Fibroblast of upper back skin (primary cell): ENCODE measurements around the gene HERPUD1.
A peak's percentile ranks its signal among the peaks of the same experiment; 100 is the strongest.

Experiments used
- DNase-seq: peaks from one replicate; pipeline ENCODE4 v3.0.0-alpha.2; 2013

The HERPUD1 gene

DNA sequence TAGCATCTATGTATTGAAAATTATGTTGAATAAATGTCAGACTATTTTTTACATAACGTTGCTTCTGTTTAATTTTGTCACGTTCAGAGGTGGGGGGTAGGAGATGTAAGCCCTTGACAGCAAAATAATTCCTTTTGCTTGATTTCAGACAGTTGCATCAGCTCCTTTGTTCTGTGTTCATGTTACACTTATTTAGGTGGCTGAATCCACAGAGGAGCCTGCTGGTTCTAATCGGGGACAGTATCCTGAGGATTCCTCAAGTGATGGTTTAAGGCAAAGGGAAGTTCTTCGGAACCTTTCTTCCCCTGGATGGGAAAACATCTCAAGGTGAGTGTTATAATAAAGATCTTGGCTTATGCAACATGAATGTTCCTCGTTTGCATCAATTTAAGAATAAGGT, 4.5 kb downstream of the HERPUD1 start:
- peak; percentile 86 for DNase-seq

- DNase-seq: no peak
Measured at GRCh38 chr16:56936950-56937349, 5.0 kb downstream of the HERPUD1 start.

DNA sequence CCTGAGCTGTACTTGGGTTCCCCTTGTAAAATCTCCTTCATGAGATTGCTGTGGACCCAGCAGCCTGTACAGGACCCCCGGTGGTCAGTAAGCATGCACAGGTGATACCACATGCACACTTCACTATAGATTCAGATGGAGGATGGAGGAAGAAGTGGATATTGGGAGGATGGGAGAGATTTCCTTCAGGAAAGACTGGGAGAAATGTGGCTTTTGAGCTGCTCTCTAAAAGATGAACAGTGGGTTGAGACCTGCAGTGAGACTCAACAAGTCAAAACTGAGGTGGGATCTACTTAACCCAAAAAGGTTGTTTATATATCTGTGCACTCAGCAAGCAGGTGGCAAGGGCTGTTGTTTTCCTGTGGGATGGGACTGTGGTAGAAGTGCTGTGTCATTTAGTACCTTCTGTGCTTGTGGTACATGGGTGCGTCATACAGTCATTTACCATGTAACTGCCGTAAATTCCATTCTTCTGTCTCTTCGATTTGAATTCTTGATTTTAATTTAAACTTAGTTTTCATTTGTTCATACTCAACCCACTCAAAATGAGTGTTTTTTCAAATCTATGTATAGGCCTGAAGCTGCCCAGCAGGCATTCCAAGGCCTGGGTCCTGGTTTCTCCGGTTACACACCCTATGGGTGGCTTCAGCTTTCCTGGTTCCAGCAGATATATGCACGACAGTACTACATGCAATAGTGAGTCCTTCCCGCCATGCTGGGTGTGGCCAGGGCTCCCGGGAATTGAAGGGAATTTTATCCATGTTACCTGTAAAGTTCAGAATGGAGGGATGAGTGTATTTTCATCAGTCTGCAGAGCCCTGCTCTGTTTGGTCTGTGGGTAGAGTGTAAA, 6.9 kb downstream of the HERPUD1 start:
- DNase-seq: no peak

GRCh38 chr16:56939801-56940200, 7.9 kb downstream of the HERPUD1 start:
- no peak for DNase-seq

DNA sequence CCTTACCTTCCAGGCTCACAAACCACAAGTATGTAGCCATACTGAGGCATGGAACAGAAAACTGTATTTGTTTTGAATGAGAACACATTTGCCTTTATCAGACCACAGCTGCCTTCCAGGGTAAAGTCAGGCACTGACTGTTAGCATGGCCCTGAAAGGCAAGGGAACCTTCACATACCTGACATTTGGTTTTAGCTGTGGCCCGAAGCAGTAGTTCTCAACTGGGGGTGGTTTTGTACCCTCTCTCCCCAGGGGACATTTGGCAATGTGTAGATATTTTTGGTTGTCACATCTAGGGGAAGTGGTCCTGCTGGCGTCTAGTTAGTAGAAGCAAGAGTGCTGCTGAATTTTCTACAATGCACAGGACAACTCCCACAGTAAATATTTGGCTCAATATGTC, 9.2 kb downstream of the HERPUD1 start:
- DNase-seq: no peak

DNA sequence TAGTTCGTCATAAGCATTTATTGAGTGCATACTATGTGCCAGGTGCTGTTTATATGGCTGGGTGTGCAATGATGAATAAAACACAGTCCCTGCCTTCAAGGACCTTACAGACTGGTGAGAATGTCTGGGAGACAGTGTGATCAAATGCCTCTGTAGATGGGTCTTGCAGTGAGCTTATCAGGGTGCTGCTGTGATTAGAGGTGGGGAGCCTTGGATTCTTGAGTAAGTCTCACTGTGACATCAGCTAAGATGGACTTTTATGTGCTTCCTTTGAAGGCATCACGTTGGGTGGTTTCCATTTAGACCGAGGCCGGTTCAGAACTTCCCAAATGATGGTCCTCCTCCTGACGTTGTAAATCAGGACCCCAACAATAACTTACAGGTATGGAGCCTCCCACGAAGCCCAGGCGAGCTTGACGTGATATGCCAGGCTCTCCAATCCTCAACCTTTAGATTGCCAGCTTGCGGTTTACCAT, 10.0 kb downstream of the HERPUD1 start:
- no peak for DNase-seq

- no peak for DNase-seq
Measured at GRCh38 chr16:56943761-56944375, 11.9 kb downstream of the HERPUD1 start.

DNA sequence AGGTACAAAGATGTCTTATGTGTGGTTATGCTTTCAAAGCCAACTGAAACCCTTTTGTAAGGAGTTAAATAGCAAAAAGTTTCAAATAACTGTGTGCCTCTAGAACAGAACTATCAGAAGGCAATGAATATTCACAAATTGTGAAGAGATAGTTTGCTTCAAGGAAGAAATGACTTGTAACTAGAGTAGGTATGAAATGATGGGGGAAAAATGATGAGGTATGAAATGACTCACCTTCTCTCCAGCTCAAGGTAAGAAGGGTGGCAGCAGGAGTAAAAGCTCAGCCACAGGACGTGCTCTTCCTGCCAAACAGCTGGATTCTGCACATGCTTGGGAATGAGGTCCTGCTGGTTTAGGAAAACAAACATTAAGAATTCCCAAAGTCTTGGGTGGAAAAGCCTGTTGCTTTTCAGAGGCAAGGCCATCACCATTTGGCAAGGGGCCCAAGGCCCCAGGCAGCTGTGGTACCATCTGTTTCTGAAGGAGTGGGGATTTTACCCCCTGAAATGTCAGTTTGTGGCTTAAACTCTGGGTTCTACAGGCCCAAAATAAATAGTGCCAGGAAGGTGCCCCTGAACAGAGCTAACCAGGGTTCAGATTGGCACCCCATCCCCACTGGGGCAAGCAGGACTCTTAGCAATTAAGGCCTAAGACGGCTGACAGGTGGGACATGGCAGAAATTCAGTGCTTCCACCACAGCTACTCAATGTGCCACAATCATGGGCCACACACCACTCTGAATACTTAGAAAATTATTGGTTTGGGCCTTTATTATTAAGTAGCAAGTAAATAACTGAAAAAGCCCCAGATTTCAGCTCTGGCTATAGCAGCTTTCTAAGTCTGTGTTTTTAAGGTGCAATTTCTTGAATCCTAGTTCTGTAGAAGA, 13.3 kb downstream of the HERPUD1 start:
- no peak for DNase-seq

- no peak for DNase-seq
Measured at GRCh38 chr16:56945847-56946527, 14.0 kb downstream of the HERPUD1 start.

DNA sequence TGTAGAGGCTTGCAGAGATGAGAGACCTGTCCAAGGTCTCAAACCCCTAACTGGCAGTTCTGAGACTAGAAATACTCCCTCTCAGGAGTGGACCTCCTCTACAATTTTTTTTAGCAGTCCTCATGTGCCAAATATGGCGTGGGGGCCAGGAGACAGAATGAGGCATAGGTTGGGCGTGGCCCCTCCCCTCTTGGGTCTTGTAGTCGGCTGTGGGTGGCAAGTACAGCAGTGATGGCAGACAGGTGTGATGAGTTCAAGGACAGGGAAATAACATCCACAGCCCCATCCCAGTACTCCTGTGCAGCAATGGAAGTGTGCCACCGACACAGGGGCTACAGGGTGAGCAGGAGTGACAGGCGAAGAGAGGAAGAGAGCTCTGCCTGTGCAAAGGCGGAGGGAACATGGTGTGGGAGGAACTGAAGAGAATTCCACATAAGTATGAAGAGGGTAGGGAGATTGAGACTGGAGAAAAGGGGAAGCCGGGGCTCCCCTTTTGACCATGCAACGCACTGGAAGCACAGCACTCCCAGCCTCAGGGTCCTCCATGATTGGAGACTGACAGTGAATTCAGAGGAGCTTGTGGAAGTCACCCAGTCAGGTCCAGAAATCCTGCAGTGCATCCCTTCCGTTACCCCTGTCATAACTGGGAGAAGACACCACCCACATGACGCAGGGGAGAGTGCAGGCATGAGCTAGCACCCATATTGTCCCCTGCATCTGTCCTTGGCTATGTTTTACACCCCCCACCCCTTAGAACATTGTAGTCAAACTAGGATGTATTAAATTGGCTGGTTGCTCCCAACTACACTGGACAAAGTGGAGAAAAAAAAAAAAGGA, 15.0 kb downstream of the HERPUD1 start:
- DNase-seq: no peak

DNA sequence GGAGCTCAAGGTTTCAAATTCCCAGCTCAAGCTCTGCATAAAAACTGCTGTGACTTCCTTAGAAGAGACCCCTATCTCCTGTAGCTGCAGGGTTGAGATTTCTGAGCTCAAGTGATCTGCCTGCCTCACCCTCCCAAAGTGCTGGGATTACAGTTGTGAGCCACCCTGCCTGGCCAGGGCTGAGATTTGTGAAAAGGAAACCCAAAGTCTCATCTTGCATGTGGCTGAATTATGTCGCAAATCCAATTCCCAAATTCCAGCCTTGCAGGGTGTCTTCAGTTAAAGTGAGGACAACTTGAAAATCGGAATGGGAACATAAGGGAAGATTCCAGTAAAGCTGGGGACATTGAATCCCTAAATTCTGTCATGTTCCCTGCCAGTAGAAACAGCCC, 15.7 kb downstream of the HERPUD1 start:
- no peak for DNase-seq

GRCh38 chr16:56948234-56948633, 16.3 kb downstream of the HERPUD1 start:
- no peak for DNase-seq

DNA sequence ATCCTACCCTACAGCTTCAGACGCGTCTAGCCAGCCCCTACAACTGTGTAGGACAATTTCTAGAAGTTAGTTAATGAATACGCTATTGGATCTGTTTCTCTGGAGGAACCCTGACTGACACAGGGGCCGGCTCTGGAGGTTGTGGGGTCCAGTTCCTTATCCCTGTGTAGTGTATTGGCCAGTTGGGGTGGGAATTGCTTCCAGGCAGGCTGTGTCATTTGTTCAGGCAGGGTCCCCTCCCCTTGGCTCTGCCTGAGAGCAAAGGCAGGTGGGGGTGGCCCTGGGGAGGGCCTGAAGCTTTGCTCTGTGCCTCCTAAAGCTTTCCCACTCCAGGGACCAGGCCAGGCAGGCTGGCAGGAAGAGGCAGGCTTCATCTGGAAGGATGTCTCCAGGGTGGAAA, 18.1 kb downstream of the HERPUD1 start:
- DNase-seq: no peak

- no peak for DNase-seq
Measured at GRCh38 chr16:56950455-56950854, 18.5 kb downstream of the HERPUD1 start.

DNA sequence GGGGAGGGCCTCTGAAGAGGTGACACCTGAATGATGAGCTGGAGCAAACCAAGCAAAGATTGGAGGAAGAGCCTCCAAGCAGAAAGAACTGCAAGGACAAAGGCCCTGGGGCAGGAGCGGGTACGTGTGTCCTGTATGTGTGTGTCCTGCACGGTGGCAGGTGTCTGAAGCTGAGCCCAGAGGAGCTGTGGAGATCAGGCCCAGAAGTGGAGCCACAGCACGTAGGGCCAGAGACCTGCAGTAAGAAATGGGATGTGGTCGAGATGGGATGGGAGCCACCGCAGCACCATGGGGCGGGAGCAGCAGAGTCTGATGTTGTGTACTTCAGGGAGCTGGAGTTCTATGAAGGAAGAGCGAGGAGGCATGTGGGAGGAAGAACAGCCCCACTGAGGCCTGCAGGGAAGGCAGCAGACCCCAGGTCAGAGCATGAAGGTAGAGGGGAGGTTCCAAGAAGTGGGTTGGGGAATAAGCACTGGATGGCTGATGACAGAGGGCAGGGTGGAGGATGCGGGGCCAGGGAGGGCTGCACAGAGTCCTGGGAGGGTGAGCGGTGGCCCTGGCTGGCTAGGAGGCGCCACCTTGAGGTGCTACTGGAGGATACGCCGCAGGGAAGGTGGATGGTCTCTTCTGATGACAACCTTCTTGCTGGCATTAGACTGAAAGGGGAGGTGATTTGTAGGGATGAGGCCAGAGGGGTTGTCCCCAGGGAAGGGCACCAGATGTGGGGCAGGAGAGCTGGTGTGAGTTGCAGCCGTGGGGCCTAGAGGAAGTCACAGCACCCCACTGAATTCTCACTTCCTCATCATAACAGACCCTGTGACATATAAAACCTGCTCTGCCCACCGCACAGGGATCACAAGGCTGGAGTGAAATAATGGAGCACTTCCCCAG, 19.2 kb downstream of the HERPUD1 start:
- peak; percentile 49 for DNase-seq

DNA sequence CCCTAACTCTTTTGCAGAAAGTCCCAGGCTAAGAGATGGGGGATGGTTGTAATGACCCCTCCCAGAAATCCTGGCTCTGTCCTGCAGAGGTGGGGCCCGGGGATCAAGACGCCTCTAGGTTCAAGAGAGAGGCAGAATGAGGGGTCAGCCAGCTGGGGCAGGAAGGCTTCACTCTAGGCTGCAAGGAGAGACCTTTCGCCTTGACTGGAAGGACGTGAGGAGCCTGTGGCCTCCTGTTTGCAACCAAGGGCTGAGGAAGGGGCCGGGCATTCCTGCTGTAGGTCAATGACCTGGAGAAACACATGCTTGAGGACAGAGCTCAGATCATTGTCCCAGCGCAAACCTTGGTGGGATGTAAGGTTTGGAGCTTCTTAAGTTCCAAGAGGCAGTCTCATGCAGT, 21.1 kb downstream of the HERPUD1 start:
- no peak for DNase-seq

DNA sequence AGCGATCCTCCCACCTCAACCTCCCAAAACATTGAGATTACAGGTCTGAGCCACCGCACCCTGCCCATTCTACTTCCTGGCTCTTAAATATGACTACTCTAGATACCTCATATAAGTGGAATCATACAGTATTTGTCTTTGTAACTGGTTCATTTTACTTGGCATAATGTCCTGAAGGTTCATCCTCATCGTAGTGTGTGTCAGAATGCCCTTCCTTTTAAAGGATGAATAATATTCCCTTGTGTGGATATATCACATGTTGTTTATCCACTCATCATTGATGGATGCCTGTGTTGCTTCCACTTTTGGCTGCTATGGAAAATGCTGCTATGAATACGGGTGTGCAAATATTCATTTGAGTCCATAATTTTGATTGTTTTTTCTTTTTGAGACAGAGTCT, 24.1 kb downstream of the HERPUD1 start:
- DNase-seq: no peak

- DNase-seq: no peak
Measured at GRCh38 chr16:56956756-56957155, 24.8 kb downstream of the HERPUD1 start.

DNA sequence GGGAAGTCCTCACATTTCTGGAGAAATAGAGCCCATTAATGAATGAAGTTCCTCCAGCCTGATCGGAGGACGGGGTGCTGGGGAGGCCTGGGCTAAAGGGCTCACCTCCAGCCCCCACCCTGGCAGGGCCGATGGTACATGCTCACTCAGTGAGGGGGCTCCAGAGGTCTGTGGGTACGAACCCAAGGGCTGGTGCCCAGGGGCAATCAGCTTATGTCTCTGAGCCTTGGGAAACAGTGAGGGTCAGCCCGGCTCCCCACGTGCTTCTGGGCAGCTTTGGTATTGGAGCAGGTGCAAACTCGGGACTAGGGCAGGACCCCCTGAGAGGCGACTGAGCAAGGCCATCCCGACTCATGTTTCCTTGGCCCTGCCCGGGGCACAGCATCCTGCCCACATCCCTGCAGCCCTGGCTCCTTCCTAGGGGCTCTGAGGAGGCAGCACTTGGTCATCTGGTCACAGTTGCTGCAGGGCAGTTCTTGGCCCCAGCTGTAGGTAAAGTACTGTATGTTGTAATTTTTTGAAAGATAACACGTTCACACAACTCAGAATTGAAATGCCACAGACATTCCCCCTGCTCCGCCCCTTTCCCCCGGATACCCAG, 28.8 kb downstream of the HERPUD1 start:
- no peak for DNase-seq

GRCh38 chr16:56961386-56961785, 29.4 kb downstream of the HERPUD1 start:
- no peak for DNase-seq
